HG03159 (cell line): ENCODE measurements around the gene PHACTR1.
A peak's percentile ranks its signal among the peaks of the same experiment; 100 is the strongest.
"Not testable (repeated sequence)": the region's sequence is repeated elsewhere in the genome, so short reads cannot be mapped to it uniquely, and the experiment has no call there.

ENCODE experiments used
- ATAC-seq: cut with Tn5 transposase; IDR thresholded peaks from one replicate; pipeline ENCODE4 v1.9.1; 2021; ENCODE audit warnings: mild to moderate bottlenecking, moderate library complexity; ENCODE audit not compliant: unreplicated experiment

The PHACTR1 gene

GRCh38 chr6:13326031-13326586 is 609.5 kb downstream of the PHACTR1 start:
- not testable (repeated sequence) for ATAC-seq

DNA sequence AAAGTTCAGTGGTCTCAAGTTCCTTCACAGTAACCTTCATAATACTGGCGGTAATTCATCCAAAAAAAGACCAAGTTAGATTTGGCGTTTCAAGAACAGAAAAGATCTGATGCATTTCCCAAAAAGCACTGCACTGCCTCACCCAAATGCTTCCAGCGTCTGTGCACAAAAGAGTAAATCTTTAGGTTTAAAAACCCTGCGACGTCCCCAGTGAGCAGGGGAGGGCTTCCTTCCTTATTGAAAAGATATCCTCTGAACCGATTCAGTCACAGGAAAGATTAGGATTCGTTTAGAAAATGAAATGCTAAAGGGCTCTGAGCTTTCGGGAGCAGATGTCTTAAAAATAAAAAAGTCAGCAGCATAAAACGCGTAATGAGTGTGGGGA is 611.1 kb downstream of the PHACTR1 start:
- no peak for ATAC-seq

- ATAC-seq = peak; percentile 83
Observed at GRCh38 chr6:13328076-13328874, 611.7 kb downstream of the PHACTR1 start, which contains the start of gene TBC1D7. TBC1D7 (minus strand) TSS chr6:13328537; CDS start chr6:13326898, 1,639 bp downstream.

DNA sequence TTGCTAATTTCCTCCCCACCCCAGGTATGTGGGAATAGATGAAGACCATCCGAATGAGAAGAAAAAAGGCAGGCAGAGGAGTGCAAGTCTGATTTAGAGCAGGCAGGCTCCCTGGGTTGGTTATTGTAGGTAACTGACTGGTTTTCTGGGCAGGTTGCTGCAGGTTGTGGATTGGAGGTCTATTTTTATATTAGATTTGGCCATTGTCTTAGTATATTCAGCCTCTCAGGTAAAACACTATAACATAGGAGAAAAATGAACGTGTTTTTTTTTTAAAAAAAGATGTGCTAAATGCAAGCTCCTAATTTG is 612.3 kb downstream of the PHACTR1 start:
- ATAC-seq = no peak

GRCh38 chr6:13331516-13332348 is 615.2 kb downstream of the PHACTR1 start:
- no peak for ATAC-seq

- ATAC-seq = no peak
Observed at GRCh38 chr6:13332349-13332706, 615.8 kb downstream of the PHACTR1 start.

DNA sequence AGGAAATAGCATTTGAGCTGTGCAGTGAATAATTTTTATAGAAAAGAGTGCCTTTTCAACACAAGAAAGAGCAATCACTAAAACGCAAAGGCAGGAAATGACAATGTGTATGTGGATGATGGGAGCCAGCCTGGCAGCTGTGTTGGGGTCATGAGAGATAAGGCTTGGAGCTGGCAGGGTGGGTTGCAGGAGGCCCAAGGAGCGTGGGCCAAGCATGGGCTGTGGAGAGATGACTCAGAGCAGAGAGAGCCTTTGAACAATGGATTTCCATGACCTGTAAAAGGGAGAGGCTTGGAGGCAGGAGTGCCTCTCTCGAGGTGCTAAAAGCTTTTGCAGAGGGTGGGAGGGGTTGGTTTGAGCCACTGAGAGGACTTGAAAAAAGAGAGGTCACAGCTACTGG is 618.4 kb downstream of the PHACTR1 start:
- no peak for ATAC-seq

DNA sequence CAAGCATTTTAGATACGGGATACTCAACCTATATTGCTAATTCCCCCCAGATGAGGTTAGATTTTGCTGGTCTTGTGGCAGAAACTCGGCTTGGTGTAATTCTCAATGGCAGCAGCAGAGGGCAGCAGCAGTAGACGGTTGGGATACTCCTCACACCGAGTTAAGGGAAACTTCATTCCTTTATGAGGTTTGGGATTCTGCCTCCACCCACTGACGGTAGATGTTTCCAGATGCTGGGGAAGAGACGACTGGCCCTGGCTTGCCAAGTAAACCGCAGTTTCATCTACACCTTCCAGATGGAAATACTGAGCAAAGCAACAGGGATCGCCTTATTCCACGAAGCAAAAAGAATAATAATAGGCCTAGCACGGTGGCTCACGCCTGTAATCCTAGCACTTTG is 620.0 kb downstream of the PHACTR1 start:
- ATAC-seq = no peak

- no peak for ATAC-seq
Observed at GRCh38 chr6:13338038-13338437, 621.5 kb downstream of the PHACTR1 start.
